Small intestine (tissue), 16 donors: ENCODE measurements around the gene MIXL1. TPM values are rescaled to one million over a fixed set of nuclear protein-coding genes. Genes with fewer than 3 reads are reported as not detected.

Experiments
- DNase-seq, 2 donors: peaks; one replicate each; pipeline versions ENCODE4 v3.0.0 to v3.0.0-alpha.2; 2013
- FAIRE-seq: peaks from 2 replicates; lab custom pipeline; 2012; peaks lifted over from hg19 to GRCh38; lab: Jason Lieb, UNC
- H3K27ac ChIP-seq, 3 donors: one replicate each; pipeline ENCODE4 v1.5.1; 2013; ENCODE audit warnings: low read length in 2 of 3, mild to moderate bottlenecking in 2 of 3, control low read depth in 1 of 3, inconsistent platforms in 1 of 3, low read depth in 1 of 3, moderate library complexity in 1 of 3
- H3K27me3 ChIP-seq, 3 donors: one replicate each; pipeline ENCODE4 v1.6.1; 2013; ENCODE audit warnings: low read length in 3 of 3, inconsistent platforms in 1 of 3; ENCODE audit not compliant: control insufficient read depth in 3 of 3, insufficient read depth in 3 of 3
- H3K36me3 ChIP-seq, 3 donors: one replicate each; pipeline ENCODE4 v1.6.1; 2013; ENCODE audit warnings: low read length in 3 of 3, inconsistent platforms in 1 of 3, low read depth in 1 of 3, mild to moderate bottlenecking in 1 of 3, moderate library complexity in 1 of 3; ENCODE audit not compliant: control insufficient read depth in 3 of 3, insufficient read depth in 2 of 3
- H3K4me1 ChIP-seq, 3 donors: one replicate each; pipeline ENCODE4 v1.6.1; 2013; ENCODE audit warnings: low read length in 2 of 3, inconsistent platforms in 1 of 3, low read depth in 1 of 3, mild to moderate bottlenecking in 1 of 3, moderate library complexity in 1 of 3; ENCODE audit not compliant: control insufficient read depth in 3 of 3, insufficient read depth in 2 of 3
- H3K4me3 ChIP-seq, 3 donors: one replicate each; pipeline ENCODE4 v1.5.1; 2013; ENCODE audit warnings: low read length in 3 of 3, control low read depth in 1 of 3, inconsistent platforms in 1 of 3, low read depth in 1 of 3, mild to moderate bottlenecking in 1 of 3, moderate library complexity in 1 of 3
- H3K9me3 ChIP-seq, 2 donors: one replicate each; pipeline ENCODE4 v1.6.1; 2013; ENCODE audit warnings: low read depth in 1 of 2, low read length in 1 of 2; ENCODE audit not compliant: control insufficient read depth in 2 of 2, insufficient read depth in 1 of 2
- WGBS, 3 donors: extraction: QIAGEN DNeasy Blood & Tissue Kit; methylation state at CpG; one replicate each; pipeline ENCODE4 v1.1.7; 2013; 5-methylcytosine and 5-hydroxymethylcytosine counted together
- long read RNA-seq, 10 donors: transcript quantifications; one replicate each; lab custom pipeline, GENCODE V29; 2026
- polyA plus RNA-seq, 4 donors: library from polyadenylated mRNA; stranded (reverse) in 3 of 4; unstranded in 1 of 4; fragments of 200-250 nt in 3 of 4; fragments of 120-200 nt in 1 of 4; gene quantifications; one replicate each; pipeline versions ENCODE4 v1.2.1 to v1.2.3, GENCODE V29; 2013
- donor health status: healthy with polysubstance abuse.
- donor health status: control.
- donor health status: control.
- donor health status: Bipolar disorder and iron deficiency.
- donor health status: healthy.

The MIXL1 gene
- polyA plus RNA-seq = 1 to 10 TPM in 1 of 4 donors, under 1 TPM in 2, not detected in 1; 0.06 to 1.1 (median 0.15) TPM
- long read RNA-seq, donor 1 = 0 reads
- long read RNA-seq, donor 2 = 0 reads
- long read RNA-seq, donor 3 = 0 reads
- long read RNA-seq, donor 4 = 0 reads
- long read RNA-seq, donor 5 = 0 reads
- long read RNA-seq, donor 6 = 0 reads
- long read RNA-seq, donor 7 = 0 reads
- long read RNA-seq, donor 8 = 0 reads
- long read RNA-seq, donor 9 = 0 reads
- long read RNA-seq, donor 10 = 0 reads

DNA sequence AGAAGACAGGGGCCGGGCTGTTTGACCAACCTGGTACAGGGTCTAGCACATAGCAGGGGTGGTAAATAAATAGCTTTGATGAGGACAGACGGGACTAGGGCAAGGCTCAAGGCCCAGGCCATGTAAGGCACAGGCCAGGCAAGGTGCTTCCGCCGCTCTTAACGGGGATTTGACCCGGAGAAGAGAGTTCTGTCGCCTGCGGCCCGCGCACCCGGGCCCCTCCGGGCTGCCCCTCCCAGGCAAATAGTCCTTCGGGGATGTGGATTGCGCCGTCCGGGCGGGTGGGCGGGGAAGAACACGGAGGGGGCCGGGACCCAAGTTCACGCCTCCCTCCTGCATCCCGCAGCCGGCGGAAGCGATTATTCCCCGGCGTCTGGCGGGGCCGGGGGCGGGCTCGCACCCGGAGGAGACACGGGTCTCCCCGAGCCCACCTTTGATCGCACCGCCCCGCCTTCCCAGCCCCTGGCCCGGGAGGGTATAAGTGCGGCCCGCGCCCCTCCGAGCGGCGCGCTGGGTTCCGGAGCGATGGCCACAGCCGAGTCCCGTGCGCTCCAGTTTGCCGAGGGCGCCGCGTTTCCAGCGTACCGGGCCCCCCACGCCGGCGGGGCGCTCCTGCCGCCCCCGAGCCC is at the start of gene MIXL1:
MIXL1 (plus strand) TSS at position 508 of the 629 bp plus-strand sequence; CDS start at position 526, 18 bp downstream.
- peak within 1 kb of the TSS; percentile 13 to 45 (median 29) for H3K4me3 ChIP-seq
- H3K27me3 ChIP-seq = peaks cover 0 to 18% (median 4%) of the 10 kb centered on the region in 3 donors
- peak within 1 kb of the TSS in 1 of 3 donors; percentile 34 for H3K27ac ChIP-seq
- DNase-seq = peak in 1 of 2 donors; percentile 34
- H3K9me3 ChIP-seq = no peaks in the 10 kb centered on the region
- no peak for FAIRE-seq
- no peaks in the 10 kb centered on the region for H3K36me3 ChIP-seq
- 4 to 12% (median 6%) methylated on average over 18 to 62 of the region's 62 CpGs for WGBS, 3 donors
- H3K4me1 ChIP-seq = no peaks in the 10 kb centered on the region

GRCh38 chr1:226176870-226177269 is 46.6 kb upstream of the MIXL1 start:
- FAIRE-seq (no peak), DNase-seq (no peak)
- no peaks in the 10 kb centered on the region for H3K27me3 ChIP-seq
- H3K4me3 ChIP-seq = no peak overlapping the region
- H3K27ac ChIP-seq = no peak overlapping the region
- H3K4me1 ChIP-seq = peaks cover 0 to 3% (median under 1%) of the 10 kb centered on the region in 3 donors
- H3K36me3 ChIP-seq = peaks cover 0 to 23% (median 6%) of the 10 kb centered on the region in 3 donors
- no peaks in the 10 kb centered on the region for H3K9me3 ChIP-seq
- 62 to 73% (median 71%) methylated on average over 8 of the region's 8 CpGs for WGBS, 3 donors

DNA sequence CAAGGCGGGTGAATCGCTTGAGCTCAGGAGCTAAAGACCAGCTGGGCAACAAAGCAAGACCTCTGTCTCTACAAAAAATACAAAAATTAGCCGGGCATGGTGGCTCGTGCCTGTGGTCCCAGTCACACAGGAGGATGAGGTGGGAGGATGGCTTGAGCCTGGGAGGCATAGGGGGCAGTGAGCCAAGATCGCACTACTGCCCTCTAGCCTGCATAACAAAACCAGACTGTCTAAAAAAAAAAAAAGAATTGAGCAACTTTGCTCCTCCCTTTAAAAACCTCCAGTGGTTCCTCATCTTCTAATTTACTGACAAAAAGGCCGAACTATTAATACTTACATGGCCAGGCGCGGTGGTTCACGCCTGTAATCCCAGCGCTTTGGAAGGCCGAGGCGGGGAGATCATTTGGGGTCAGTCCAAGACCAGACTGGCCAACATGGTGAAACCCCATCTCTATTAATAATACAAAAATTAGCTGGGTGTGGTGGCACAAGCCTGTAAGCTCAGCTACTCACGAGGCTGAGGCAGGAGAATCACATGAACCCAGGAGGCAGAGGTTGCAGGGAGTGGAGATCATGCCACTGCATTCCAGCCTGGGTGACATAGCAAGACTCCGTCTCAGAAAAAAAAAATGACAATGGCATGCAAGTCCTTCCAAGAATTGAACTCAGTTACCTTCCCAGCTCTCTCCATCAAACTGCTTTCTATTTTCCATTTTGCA is 41.3 kb upstream of the MIXL1 start:
- no peak for FAIRE-seq
- Histone ChIP-seq H3K9me3 (no peaks in the 10 kb centered on the region), H3K4me3 (no peak overlapping the region), H3K27me3 (no peaks in the 10 kb centered on the region), H3K27ac (peak overlapping the region in 2 of 3 donors; percentile 22 to 78), H3K4me1 (peaks cover 2 to 9% (median 7%) of the 10 kb centered on the region in 3 donors), H3K36me3 (peaks cover 0 to 27% (median 2%) of the 10 kb centered on the region in 3 donors)
- DNase-seq = peak; percentile 43 to 44
- 63 to 67% (median 64%) methylated on average over 14 of the region's 14 CpGs for WGBS, 3 donors

DNA sequence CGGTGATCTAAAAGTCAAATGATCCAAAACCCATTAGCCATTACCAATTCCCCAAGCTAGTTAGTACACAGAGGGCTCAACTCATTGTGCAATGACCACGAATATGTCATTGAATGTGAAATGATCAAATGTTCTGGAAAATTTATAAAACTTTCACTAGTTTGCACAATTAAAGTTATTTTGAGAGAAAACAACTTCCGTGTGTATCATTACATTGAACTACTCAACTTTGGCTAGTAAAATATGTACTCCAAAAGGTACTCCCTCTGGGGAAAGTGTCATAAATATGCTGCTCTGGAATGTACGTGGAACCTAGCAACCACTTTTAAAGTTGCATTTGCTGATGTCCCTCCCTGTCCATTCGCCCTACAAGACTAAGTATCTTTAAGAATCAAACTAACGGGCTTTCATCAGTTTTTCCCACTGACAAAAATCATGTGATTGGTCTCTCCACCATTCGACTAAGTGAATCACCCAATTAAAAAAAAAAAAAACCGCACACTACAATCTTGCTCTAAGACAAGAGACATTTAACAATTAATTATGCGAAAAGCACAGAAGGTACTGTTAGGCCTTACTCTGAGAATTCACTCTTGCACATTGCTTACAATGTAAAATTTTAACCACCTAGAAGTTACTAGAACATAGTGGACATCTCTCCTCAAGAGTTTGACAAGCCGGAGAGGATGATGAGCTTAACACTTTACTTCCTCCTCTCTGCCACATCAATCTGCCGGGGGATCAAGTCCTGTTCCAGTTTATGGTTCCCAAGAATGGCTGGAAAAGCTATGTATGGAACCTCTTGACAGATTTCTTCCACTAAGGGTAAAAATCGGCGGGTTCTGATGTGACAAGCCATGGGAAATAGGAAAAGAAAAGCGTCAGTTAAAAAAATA is 38.1 kb upstream of the MIXL1 start:
- 12 to 21% (median 13%) methylated on average over 14 of the region's 14 CpGs for WGBS, 3 donors
- Histone ChIP-seq H3K27ac (peak overlapping the region; percentile 87 to 99 (median 93)), H3K9me3 (no peaks in the 10 kb centered on the region), H3K27me3 (no peaks in the 10 kb centered on the region), H3K36me3 (peaks cover 0 to 17% (median 2%) of the 10 kb centered on the region in 3 donors), H3K4me1 (peaks cover 2 to 9% (median 7%) of the 10 kb centered on the region in 3 donors), H3K4me3 (peak overlapping the region; percentile 94 to 96 (median 94))
- DNase-seq (peak; percentile 26 to 29), FAIRE-seq (no peak)

- peaks cover 0 to 15% (median 2%) of the 10 kb centered on the region in 3 donors for H3K36me3 ChIP-seq
- H3K4me3 ChIP-seq = peak within 1 kb of the TSS; percentile 94 to 96 (median 94)
- WGBS, 3 donors = 0 to 1% (median 1%) methylated on average over 56 to 75 of the region's 75 CpGs
- no peaks in the 10 kb centered on the region for H3K27me3 ChIP-seq
- peak within 1 kb of the TSS; percentile 87 to 99 (median 93) for H3K27ac ChIP-seq
- H3K9me3 ChIP-seq = no peaks in the 10 kb centered on the region
- no peak for FAIRE-seq
- H3K4me1 ChIP-seq = peaks cover 2 to 9% (median 7%) of the 10 kb centered on the region in 3 donors
- peak; percentile 87 to 96 for DNase-seq
Observed at GRCh38 chr1:226186124-226187018, 37.1 kb upstream of the MIXL1 start, which contains the start of gene ACBD3. Gene ACBD3 (minus strand): TSS chr1:226186741. CDS start chr1:226186675, 66 bp downstream.

- no peak for DNase-seq
- FAIRE-seq = no peak
- H3K27me3 ChIP-seq = no peaks in the 10 kb centered on the region
- no peaks in the 10 kb centered on the region for H3K9me3 ChIP-seq
- peaks cover 0 to 12% (median 2%) of the 10 kb centered on the region in 3 donors for H3K36me3 ChIP-seq
- peak overlapping the region; percentile 94 to 96 (median 94) for H3K4me3 ChIP-seq
- 9 to 12% (median 12%) methylated on average over 10 of the region's 10 CpGs for WGBS, 3 donors
- peak overlapping the region; percentile 87 to 99 (median 93) for H3K27ac ChIP-seq
- H3K4me1 ChIP-seq = peaks cover under 1 to 7% (median 6%) of the 10 kb centered on the region in 3 donors
Observed at GRCh38 chr1:226187019-226187322, 36.5 kb upstream of the MIXL1 start.

DNA sequence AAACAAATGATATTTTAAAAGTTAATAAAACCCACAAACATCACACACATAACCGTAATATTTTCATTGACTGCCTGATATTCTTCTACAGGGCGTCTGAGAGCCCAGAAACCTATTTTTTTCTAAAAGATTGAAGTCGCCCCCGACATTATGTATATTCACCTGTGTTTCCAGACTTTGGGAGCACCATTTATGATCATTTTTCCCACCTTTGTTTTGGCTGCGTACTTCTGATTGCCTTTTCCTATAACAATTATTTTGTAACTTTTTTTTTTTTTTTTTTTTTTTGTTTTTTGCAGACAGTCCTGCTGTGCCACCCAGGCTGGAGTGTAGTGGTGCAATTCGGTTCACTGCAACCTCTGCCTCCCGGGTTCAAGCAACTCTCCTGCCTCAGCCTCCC is 36.1 kb upstream of the MIXL1 start:
- peaks cover 0 to 3% (median 3%) of the 10 kb centered on the region in 3 donors for H3K4me1 ChIP-seq
- H3K27ac ChIP-seq = peak overlapping the region in 1 of 3 donors; percentile 87
- H3K4me3 ChIP-seq = peak overlapping the region in 2 of 3 donors; percentile 94 to 96
- 86 to 89% (median 86%) methylated on average over 7 of the region's 7 CpGs for WGBS, 3 donors
- H3K36me3 ChIP-seq = peaks cover 0 to 8% (median 2%) of the 10 kb centered on the region in 3 donors
- H3K27me3 ChIP-seq = no peaks in the 10 kb centered on the region
- FAIRE-seq (no peak), DNase-seq (no peak)
- H3K9me3 ChIP-seq = no peaks in the 10 kb centered on the region
